GM12801 (cell line): ENCODE measurements around the gene ASIC4.

Experiments
- CTCF ChIP-seq: IDR thresholded peaks from one replicate; pipeline ENCODE4 v1.5.1; 2011; ENCODE audit warnings: control low read depth; ENCODE audit not compliant: insufficient read length; ENCODE audit errors: extremely low read depth

Gene ASIC4

DNA sequence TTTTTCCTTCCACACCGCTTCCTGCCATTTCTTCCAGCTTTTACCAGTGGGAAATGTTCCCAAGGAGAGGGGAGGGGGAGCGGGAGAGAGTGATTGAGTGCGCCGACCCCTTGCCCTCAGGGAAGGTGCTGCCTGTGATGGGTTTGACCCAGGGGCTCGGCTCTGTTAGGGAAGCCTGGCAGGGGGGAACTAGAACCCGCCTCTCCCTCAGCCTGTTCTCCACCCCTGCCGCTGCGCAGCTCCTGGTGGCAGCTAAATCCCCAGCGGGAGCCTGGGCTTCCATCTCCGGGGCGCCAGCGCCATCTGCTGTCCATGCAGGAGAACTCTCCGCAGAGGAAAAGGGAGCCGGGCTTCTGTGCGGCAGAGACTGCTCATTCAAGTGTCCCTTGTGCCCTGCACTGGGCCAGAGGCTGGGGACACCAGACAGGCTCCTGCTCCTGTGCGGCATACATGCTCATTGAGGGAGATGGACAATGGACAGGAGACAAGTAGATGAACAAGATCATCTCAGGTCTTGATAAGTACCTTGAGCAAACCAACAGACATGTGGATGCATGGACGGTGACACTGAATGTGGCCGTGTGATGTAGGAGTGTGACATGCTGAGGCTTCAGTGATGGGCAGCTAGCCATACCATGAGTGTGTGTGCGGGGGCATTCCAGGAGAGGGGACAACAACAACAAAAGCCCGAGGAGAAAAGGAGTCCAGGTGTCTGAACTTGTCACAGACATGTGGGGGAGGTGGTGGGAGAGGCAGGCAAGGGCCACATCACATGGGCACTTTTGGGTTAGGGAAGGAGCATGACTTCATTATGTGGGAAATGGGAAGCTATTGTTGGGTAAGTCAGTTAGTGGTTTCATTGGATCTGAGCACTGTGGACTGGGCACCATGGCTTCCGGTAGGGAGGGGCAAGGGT lies 16.0 kb downstream of the ASIC4 start:
- TF ChIP-seq CTCF: peak; percentile 46

- no peak for TF ChIP-seq CTCF
Observed at GRCh38 chr2:219531639-219532377, 17.5 kb downstream of the ASIC4 start.

DNA sequence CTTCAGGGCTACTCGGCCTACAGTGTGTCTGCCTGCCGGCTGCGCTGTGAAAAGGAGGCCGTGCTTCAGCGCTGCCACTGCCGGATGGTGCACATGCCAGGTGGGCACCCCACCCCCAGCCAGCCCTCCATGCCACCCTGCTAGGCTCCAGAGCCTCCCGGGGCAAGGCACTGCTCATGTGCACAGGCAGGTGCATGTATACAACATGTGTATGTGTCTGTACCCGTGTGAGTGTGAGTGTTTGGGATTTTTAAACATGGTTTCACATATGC lies 18.0 kb downstream of the ASIC4 start:
- TF ChIP-seq CTCF: no peak

DNA sequence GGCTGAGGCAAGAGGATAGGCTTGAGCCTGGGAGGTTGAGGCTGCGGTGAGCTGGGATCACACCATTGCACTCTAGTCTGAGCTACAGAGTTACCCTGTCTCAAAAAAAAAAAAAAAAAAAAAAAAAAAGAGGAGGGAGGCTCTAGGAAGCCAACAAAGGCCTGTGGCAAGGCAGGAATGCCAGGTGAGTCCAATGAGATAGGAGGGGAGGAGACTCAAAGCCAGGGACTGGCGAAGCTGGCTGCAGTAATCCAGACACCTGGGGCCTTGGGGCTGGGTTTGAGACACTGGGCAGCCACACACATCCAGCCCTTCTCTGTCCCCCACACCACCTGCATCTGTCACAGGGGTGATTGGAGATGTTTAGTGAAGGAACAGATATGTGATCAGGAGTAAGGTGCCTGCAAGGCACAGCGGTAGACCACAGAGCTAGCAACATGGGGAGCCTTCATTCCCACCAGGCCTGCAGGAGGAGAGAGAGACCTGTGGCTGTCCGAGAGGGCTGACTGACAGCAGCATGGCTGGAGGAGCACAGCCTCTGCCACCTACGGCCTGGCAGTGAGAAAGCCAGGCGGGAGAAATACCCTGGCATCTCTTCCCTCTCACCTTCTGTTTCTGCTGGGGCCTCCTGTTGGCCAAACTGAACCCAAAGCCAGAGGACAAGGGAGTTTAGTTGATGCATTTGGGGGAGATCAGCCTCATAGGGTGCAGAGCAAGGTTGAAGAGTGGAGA lies 19.8 kb downstream of the ASIC4 start:
- TF ChIP-seq CTCF: no peak

DNA sequence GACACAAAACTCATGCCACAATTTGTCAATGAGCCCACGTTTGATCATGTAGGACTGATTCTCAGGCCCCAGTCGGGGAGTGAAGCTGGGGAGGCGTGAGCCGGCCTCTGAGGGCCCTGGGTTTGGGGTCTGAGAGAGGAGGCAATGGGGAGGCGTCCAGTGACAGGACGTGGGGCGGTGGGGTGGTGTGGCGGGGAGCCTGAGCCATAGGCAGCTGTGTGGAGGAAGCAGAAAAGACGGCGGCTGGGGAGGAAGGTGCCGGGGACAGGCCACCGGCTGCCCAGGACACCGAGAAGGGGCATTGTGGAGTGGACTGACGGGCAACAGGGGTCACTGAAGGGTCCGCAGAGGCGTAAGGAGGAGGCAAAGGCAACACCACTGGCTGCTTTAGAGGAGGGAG lies 22.1 kb downstream of the ASIC4 start:
- no peak for TF ChIP-seq CTCF

- TF ChIP-seq CTCF: no peak
Observed at GRCh38 chr2:219536967-219537366, 22.7 kb downstream of the ASIC4 start.
